Stimulated activated CD8-positive, alpha-beta memory T cell treated with anti-CD3 and anti-CD28 coated beads, Interleukin-4, amount 100 ng/mL, for 4 hours (primary cell): ENCODE results near the gene LILRA5.
"Not testable (repeated sequence)": the region's sequence is repeated elsewhere in the genome, so short reads cannot be mapped to it uniquely, and the experiment has no call there.

Experiments
- DNase-seq, 2 donors: peaks; one replicate each; pipeline ENCODE4 v3.0.0-alpha.2; 2020; ENCODE audit warnings: low read depth in 2 of 2, low spot score in 1 of 2

Gene LILRA5

DNA sequence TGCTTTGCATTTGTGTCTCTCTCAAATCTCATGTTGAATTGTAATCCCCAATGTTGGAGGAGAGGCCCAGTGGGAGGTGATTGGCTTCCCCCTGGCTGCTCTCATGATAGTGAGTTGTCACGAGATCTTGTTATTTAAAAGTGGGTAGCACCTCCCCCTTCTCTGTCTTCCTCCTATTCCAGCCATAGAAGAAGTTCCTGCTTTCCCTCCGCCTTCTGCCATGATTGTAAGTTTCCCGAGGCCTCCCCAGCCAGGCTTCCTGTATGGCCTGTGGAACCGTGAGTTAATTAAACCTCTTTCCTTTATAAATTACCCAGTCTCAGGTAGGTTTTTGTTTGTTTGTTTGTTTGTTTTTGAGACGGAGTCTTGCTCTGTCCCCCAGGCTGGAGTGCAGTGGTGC, 22.2 kb upstream of the LILRA5 start:
- no peak for DNase-seq

DNA sequence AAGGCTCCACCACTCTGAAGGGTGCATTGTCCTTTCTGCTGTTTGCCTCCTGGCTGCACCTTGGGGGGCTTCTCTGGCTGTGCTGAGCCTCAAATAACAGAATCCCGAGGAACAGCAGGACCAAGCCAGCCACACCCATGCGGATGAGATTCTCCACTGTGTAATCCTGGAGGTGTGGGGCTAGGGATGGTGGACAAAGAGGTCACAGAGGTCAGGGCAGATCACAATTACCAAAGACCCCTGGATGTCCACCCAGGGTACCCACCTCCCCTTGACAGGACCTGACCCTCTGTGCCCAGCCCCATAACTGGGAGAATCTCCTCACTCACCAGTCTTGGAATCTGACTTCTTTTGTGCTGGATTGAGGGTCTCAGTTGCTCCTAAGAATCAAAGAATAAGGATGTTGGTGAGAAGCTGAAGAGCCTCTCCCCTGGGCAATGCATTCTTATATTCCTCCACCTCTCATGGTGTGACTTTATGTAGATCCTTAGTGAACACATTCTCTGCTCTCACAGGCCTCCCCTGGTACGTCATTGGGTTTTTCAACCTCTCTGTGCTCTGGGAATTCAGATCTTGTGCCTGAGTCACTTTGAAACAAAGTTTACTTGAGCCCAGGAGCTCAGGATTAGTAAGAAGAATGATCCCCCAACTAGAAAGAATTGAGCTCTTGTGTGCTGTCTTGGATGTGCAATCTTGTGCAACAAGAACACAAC, 20.8 kb upstream of the LILRA5 start:
- DNase-seq = no peak

DNA sequence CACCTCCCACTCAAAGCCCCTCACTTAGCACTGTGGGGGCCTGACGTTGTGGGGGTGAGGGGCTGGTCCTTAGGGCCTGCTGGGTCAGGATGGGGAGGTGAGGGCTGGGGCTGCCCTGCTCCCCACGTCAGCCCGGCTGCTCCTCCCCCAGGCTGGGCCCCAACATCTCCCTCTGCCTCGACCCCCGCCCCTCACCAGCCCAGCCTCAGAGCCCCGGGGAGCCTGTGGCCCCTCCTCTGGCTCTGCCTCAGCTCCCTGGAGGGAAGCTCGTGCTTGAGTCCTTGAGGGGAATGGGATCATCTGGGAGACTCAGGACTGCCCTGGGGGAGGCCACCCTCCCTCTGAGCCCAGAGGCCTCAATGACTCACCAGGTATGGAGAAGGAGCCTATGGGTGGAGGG, 19.2 kb upstream of the LILRA5 start:
- no peak for DNase-seq

DNA sequence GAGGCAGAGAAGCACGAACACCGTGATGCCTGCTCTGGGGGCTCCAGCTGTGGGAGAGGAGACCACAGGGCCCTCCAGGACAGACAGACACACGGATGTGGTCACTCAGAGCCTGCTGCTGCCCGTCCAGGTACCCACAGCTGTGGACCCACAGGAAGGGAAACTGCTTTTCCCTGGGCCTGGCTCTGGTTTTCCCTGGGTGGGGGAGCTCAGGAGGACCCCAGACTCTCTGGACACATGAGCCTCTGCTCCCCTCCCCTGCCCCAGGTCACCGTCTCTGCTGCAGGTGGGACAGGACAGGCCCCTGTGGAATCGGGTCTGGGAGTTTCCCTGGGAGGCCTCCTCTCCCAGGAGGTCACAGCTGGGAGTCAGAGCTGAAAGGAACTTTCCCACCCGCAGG, 18.7 kb upstream of the LILRA5 start:
- no peak for DNase-seq

DNA sequence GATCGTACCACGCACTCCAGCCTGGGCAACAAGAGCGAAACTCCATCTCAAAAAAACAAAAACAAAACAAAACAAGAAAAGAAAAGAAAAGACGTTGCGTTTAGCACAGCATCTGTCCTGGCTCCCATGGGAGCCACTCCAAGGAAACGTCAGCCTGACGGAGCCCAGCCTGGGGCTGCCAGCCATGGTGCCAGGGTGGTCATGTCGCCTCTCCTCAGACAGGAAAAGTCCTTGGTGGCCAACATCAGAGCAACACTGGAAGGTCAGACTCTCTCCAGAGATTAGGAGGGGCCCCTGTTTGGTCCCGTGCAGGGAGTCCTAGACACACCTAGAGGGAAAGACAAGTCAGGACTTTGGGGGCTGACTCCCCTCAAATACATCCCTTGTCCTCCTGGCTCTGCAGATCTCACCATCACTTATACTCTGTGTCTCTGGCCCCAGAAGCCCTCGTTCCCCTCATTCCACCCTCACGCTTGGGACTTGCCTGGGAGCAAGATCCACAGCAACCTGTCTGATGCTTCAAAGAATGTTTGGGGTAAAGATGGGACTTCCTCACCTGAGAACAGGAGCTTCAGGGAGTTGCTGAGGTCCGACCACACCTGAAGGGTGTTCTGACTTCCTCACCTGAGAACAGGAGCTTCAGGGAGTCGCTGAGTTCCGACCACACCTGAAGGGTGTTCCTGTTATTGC, 16.7 kb upstream of the LILRA5 start:
- no peak for DNase-seq

DNA sequence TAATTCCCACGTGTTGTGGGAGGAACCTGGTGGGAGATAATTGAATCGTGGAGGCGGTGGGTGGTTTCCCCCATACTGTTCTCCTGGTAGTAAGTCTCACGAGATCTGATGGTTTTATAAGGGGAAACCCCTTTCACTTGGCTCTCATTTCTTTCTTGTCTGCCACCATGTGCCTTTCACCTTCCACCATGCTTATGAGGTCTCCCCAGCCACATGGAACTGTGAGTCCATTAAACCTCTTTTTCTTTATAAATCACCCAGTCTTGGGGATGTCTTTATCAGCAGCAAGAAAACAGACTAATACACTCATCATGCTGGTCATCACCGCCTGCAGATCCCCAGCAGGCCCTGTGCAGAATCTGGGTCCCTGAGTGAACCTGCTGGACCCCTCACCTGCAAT, 15.8 kb upstream of the LILRA5 start:
- not testable (repeated sequence) for DNase-seq

DNA sequence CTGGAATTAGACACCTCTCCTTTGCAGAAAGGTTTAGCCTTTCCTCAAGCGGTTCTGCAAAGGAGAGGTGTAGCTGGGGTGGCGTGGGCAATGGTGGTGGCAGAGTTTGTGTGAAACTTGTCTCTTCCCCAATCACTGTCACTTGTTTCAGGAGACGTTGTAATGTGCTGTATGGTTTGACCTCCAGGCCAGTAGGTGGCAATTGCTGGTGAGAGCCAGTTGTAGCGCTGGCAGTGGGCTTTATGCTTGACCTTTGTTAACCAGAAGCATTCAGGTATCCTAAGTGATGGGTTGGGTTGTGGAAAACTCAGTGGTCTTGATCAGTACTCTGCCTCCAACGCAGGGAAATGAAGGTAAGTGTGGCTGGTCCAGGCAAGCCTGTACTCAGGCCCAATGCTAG, 12.7 kb upstream of the LILRA5 start:
- no peak for DNase-seq

DNA sequence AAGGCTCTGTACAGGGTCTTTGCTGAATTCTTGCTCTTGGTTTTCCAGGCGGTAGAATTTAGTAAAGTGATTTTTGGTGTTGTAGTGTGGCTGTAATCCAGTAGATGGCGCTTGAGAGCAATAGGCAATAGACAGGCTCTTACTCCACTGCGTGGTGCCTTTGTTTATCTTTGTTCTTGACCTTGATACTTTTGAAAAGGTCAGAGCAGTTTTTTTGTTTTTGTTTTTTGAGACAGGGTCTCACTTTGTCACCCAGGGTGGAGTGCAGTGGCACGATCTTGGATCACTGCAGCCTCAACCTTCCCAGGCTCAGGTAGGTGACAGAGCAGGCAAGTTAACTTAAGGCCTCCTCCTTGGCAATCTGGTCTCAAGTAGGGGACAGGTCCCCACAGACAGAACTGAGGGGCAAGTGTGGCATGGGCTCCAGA, 12.2 kb upstream of the LILRA5 start:
- peak in 1 of 2 donors; percentile 35 for DNase-seq

DNA sequence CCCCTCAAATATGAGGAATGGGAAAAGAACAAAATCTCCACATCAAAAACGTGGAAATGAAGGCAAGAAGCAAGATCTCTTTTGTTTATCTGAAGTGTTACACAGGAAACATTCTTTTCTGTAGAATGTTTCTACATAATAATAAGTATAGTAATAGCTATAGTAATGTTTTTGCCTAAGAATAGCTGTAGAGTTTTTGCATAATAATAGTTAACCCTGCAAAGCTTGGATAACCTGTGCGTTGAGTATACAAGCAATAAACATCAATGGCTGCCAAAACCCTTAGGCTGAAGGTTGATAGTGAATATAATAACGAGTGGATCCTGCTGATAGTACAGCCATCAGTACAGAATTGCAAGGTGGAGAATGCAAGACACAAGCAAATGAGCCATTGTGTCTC, 11.1 kb upstream of the LILRA5 start:
- no peak for DNase-seq

DNA sequence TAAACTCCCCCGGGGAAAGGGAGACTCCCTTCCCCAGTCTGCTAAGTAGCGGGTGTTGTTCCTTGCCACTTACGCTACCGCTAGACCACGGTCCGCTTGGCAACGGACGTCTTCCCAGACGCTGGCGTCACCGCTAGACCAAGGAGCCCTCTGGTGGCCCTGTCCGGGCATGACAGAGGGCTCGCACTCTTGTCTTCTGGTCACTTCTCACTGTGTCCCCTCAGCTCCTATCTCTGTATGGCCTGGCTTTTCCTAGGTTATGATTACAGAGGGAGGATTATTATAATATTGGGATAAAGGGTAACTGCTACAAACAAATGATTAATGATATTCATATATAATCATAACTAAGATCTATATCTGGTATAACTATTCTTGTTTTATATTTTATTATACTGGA, 10.0 kb upstream of the LILRA5 start:
- DNase-seq = not testable (repeated sequence)

DNA sequence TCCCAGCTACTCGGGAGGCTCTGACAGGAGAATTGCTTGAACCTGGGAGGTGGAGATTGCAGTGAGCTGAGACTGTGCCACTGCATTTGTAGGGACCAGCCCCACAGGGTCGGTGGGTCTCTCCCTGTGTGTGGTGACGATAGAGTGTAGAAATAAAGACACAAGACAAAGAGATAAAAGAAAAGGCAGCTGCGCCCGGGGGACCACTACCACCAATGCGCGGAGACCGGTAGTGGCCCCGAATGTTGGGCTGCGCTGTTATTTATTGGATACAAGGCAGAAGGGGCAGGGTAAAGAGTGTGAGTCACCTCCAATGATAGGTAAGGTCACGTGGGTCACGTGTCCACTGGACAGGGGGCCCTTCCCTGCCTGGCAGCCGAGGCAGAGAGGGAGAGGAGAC, 9.3 kb upstream of the LILRA5 start:
- not testable (repeated sequence) for DNase-seq

DNA sequence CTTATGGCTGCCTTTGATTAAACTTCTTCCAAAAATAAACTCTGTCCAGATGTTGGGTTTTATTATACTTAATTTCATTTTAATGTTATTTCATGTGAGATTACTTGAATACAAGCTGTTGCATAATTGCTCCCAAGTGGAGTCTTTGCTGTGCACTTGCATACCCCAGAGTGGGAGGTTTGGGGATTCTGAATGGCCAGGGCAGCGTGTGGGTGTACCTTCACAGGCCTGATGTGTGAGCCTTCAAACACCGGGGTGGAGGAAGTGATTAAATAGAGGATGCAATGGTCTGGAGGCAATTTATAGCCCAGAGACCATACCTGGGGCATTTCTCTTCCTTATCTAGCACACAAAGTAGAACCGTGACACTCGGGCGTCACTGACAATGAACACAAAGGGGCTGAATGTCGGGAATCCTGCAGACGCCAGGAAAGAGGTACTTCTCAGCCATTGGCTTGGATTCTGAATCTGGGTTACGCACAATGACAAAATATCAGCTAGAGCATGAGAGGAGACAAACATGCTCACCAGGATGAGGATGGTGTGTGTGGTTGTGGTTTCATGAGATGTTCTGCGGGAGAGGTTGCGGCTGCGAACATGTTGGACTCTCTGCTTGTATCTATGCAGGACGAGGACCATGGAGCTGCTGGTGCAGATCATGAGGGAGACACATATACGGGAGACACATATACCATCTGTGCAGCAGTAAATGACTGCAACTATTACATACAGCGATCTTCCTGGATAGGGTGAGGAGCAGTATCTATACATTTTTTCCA, 7.1 kb upstream of the LILRA5 start:
- no peak for DNase-seq

DNA sequence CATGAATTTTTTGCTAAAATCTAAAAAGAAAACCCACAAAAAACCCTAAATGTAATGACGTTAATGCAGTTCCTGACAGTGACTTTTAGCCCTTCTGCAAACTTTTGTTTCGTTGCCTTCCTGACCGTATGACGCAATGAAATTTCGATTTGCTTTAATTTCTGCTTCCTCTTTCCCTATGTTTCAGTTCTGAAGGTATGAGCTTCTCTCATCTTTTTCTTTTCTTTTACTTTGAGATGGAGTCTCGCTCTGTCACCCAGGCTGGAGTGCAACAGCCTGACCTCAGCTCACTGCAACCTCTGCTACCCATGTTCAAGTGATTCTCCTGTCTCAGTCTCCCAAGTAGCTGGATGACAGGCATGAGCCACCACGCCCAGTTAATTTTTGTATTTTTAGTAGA, 6.1 kb upstream of the LILRA5 start:
- no peak for DNase-seq

DNA sequence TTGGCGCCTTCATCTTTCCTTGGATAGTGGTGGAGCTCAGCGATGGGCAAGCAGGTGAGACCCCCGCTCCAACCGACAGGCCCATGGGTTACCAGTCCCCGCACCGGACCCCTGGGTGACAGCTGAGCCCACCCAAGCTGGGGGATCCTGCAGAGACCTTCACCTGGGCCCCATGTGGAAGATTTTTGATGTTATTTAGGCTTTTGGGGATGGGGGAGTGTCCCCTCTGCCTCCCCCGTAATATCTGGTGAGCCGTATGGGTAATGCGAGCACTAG, 4.9 kb upstream of the LILRA5 start:
- DNase-seq = no peak

DNA sequence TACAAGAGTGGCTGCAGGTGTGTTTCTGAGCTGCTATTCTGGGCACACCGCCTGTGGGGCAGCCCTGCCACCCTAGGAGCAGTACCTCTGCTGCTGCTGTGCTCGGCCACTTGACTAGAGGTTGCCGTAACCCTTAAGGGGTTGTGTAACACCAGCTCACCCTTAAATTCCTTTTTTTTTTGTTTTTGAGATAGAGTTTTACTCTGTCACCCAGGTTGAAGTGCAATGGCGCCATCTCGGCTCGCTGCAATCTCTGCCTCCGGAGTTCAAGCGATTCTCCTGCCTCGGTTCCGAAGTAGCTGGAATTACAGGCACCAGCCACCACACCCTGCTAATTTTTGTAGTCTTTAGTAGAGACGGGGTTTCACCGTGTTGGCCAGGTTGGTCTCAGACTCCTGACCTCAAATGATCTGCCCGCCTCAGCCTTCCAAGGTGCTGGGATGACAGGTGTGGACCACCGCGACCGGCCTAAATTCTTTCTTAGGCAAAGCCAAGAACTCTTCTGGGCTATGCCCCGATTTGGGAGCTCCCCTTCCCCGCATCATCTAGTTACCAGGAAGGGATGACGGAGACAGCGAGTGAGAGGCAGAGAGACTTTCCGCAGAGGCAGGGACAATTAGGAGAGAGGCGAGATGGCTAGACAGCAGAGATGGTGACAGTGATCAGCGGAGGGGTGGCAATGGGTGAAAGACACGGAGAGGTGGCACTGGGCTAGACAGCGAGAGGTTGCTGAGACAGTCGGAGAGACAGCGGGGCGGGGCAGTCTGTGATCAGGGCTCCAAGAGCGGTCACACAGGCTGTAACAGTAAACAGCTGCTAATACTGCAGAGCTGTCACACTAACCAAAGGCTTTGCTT, 4.4 kb upstream of the LILRA5 start:
- DNase-seq = no peak

DNA sequence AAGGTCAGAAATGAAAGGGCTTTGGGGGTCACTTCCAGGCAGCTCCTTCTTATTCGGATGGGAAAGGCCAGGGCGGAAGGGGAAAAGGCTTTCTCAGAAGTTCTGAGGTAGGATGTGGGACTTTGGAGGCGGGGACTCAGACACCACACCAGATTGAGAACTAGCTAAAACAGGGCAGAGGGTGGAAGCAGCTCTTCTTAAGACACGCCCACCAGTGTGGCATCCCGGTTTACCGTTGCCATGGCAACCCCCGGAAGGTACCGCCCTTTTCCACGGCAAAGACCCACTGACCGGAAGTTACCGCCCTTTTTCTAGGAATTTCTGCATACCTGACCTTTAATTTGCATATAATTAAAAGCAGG, 3.8 kb upstream of the LILRA5 start:
- no peak for DNase-seq

DNA sequence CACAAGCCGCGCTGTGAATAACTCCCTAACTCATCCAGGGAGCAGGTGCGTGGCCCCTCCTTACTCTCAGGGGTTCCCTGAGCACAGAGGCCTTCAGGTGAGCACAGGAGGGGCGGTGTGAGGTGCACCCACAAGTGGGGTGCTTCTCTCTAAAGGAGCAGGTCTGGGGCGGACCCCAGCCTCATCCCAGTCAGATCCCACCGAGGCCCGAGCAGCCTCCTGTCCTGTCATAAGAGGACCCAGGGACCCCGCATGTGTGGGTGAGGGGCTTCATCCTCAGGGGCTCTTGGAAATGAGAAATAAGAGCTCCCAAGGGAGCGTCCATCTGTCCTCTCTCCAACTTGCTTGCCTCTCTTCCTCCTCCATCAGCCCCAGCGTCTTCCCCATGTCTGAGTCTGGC, 3.0 kb upstream of the LILRA5 start:
- DNase-seq = no peak

DNA sequence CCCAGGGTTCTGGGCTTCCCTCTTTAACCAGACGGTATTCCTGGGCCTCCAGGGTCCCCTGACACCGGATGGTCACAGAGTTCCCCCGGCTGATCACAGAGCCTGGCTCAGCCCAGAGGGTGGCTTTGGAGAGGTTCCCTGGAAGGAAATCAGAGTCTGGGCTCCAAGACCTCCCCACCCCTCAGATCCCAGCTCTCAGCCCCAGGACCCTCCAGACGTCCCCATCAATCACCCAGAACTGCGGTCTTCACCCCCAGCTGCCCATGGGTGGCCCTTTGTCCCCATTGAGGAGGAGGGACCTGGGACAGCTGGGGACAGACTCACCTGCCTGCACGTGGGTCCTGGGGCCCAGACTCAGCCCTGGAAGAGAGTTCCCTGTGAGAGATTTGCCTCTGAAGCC, 955 bp downstream of the LILRA5 start:
- no peak for DNase-seq

DNA sequence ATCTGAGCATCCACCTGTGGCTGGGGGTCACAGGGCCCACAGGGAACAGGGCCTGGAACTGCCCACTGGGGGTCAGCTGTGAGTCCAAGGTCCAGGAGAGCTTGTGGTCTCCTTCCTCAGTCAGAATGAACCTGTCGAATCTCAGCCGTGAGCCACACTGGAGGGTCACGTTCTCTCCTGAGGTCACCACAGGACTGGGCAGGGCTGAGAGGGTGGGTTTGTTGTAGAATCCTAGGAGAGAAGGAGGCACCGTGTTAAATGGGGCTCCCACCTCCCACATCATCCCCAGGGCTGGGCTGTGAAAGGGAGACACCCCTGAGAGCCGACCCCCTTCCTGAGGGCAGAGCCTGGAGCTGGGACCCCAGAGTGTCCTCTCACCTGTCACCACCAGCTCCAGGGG, 1.5 kb downstream of the LILRA5 start:
- DNase-seq = no peak

DNA sequence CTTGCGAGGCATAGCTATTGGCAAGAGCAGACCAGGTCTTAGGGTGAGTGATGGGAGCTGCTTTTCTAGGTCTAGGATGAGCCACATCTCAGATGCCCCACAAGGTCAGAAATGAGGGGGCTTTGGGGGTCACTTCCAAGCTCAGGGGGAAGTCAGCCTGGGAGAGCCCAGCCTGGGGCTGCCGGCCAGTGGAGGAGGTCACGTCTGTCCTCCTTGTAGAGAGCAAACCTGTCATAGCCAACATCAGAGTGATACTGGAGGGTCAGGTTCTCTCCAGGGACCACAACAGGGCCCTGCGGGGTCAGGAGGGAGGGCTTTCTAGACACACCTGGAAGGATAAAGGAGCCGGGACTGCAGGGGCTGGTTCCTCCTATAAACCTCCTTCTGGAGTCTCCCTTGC, 2.4 kb downstream of the LILRA5 start:
- no peak for DNase-seq

DNA sequence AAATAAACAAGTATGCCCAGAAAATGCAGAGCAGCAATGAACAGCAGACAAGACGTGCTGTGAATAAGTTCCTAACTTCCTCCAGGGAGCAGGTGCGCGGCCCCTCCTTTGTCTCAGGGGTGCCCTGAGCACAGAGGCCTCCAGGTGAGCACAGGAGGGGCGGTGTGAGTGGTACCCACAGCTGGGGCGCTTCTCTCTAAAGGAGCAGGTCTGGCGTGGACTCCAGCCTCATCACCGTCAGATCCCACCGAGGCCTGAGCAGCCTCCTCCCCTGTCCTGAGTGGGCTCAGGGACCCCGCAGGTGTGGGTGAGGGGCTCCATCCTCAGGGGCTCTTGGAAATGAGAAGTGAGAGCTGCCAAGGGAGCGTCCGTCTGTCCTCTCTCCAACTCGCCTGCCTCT, 3.2 kb downstream of the LILRA5 start:
- no peak for DNase-seq
